NT2/D1 (cell line): ENCODE data around the gene ERC1.

Source experiments
- SUZ12 ChIP-seq: IDR thresholded peaks from 2 replicates; pipeline ENCODE4 v1.6.1; 2011; ENCODE audit not compliant: insufficient read length, insufficient read depth; ENCODE audit errors: extremely low read depth
- YY1 ChIP-seq: IDR thresholded peaks from 2 replicates; pipeline ENCODE4 v1.6.1; 2011; ENCODE audit not compliant: insufficient read length, insufficient read depth
- ZNF274 ChIP-seq: IDR thresholded peaks from 2 replicates; pipeline ENCODE4 v1.6.1; 2011; ENCODE audit warnings: mild to moderate bottlenecking, low read depth, low read length

- TF ChIP-seq YY1 = no peak
- no peak for TF ChIP-seq ZNF274
- TF ChIP-seq SUZ12 = no peak
Observed at GRCh38 chr12:1435044-1435443, 444.0 kb downstream of the ERC1 start.
